GM12891 (cell line): ENCODE results near the gene MMP1. TPM values are rescaled to one million over a fixed set of nuclear protein-coding genes. Genes with fewer than 3 reads are reported as not detected.

Source experiments
- DNase-seq: peaks from one replicate; pipeline ENCODE4 v3.0.0; 2011; ENCODE audit warnings: low spot score; ENCODE audit not compliant: insufficient read length
- FAIRE-seq: peaks from 2 replicates; lab custom pipeline; 2011; peaks lifted over from hg19 to GRCh38; lab: Jason Lieb, UNC
- PAX5 ChIP-seq: IDR thresholded peaks from 2 replicates; pipeline ENCODE4 v1.6.1; 2011; ENCODE audit warnings: low read length, moderate library complexity, mild to moderate bottlenecking; ENCODE audit not compliant: insufficient read depth, severe bottlenecking
- POLR2A ChIP-seq: IDR thresholded peaks from 2 replicates; pipeline ENCODE4 v1.6.1; 2011; ENCODE audit warnings: low read depth, low read length, control low read depth
- POLR2AphosphoS5 ChIP-seq: IDR thresholded peaks from 2 replicates; pipeline ENCODE4 v1.6.1; 2011; ENCODE audit warnings: low read depth, low read length, control low read depth
- POU2F2 ChIP-seq: IDR thresholded peaks from 2 replicates; pipeline ENCODE4 v1.6.1; 2011; ENCODE audit warnings: low read depth, mild to moderate bottlenecking, control low read depth, low read length, moderate library complexity
- SPI1 ChIP-seq: IDR thresholded peaks from 2 replicates; pipeline ENCODE4 v1.6.1; 2011; ENCODE audit warnings: low read depth, low read length, control low read depth
- TAF1 ChIP-seq: IDR thresholded peaks from 2 replicates; pipeline ENCODE4 v1.6.1; 2011; ENCODE audit warnings: low read depth, low read length, control low read depth
- polyA plus RNA-seq: library from polyadenylated mRNA; unstranded; fragments of >200 nt; gene quantifications from one replicate; pipeline ENCODE4 v1.2.1, GENCODE V29; 2012; ENCODE audit warnings: low read depth, missing spikeins, inconsistent platforms; ENCODE audit not compliant: missing spikeins

The MMP1 gene
- polyA plus RNA-seq: not detected

DNA sequence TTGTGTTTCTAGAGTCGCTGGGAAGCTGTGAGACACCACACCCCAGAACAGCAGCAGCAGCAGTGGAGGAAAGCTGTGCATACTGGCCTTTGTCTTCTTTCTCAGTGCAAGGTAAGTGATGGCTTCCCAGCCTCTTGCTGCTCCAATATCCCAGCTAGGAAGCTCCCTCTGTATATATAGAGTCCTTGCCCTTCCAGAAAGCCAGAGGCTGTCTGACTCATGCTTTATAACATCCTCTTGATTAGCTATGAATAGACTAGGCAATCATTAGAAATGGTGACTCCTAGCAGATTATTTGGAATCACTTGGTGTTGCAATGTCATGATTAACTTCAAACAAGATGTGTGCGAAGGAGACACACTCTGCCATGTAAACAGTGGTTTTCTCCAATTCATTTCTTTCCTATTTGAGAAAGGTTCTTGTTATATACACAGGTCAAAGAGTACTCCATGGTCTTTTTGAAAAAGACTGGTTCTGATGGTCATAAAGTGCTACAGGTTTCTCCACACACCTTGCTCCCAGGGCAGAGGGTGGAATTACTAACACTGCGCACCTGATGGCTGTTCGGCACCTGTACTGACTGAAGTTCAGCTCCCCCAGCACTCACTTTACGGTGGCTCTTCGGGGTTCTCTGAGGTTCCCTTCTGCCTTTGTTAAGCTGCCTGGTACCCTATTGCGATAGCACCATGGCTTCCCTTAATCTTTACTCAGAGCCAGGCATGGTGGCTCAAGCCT, at the start of gene MMP1:
Gene MMP1 (minus strand): TSS at position 149 of the 735 bp plus-strand sequence. CDS start 68 bp downstream, at position 81.
- TF ChIP-seq POLR2A (no peak), TAF1 (no peak), POLR2AphosphoS5 (no peak)
- DNase-seq (no peak), FAIRE-seq (no peak)

GRCh38 chr11:102846292-102846691, 48.3 kb upstream of the MMP1 start:
- DNase-seq: no peak
- FAIRE-seq: no peak
- TF ChIP-seq POU2F2 (no peak), PAX5 (no peak), SPI1 (no peak), TAF1 (no peak), POLR2AphosphoS5 (no peak), POLR2A (no peak)

DNA sequence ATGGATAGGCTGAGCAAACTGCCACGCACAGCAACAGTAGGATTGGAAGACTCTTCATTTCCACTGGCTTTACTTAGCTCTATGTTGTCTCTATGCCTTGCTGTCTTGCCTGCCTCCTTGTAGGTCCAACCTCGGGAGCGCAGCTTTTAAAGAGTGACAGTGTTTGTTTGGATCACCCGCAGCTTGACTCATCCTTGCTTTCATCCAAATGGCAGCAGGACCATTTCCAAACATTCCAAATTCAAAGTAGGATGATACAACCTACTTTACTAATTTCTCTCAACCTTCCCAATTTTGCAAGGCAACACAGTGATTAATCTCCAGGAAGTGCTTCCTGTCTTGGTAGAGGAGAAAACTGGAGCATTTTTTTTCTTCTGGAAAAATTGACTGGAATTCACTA, 45.5 kb upstream of the MMP1 start, which contains the start of gene MMP3:
Gene MMP3 (minus strand): TSS at position 121 of the 400 bp plus-strand sequence. CDS start 63 bp downstream, at position 58.
- FAIRE-seq: no peak
- TF ChIP-seq PAX5: no peak
- no peak for TF ChIP-seq TAF1
- no peak for TF ChIP-seq SPI1
- no peak for TF ChIP-seq POLR2A
- TF ChIP-seq POLR2AphosphoS5: no peak
- TF ChIP-seq POU2F2: no peak
- no peak for DNase-seq

GRCh38 chr11:102842930-102843329, 45.0 kb upstream of the MMP1 start:
- FAIRE-seq (no peak), DNase-seq (no peak)
- TF ChIP-seq TAF1 (no peak), POLR2A (no peak), POU2F2 (no peak), SPI1 (no peak), POLR2AphosphoS5 (no peak), PAX5 (no peak)

- TF ChIP-seq PAX5: no peak
- TF ChIP-seq POLR2AphosphoS5: no peak
- TF ChIP-seq POLR2A: no peak
- TF ChIP-seq TAF1: no peak
- no peak for TF ChIP-seq SPI1
- TF ChIP-seq POU2F2: no peak
- DNase-seq: no peak
- no peak for FAIRE-seq
Observed at GRCh38 chr11:102840018-102840417, 42.1 kb upstream of the MMP1 start.

DNA sequence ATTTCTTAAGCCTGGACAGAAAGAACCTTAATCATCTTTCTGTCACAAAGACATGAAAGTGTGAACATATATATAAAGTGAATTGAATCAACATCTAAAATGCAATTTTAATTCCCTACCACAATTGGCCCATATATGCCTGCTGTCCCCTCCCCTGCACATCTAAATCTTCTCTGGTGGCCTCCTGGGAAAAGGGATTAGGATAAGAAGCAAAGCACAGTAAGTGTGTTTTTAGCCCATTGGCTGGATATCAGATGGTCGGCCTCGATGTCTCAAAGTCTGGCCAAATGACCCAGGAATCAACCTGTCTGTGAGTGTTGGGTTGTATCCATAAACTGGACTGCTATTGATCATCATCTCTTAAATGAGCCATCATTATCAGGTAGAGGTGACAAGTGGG, 39.7 kb upstream of the MMP1 start:
- FAIRE-seq (no peak), DNase-seq (no peak)

GRCh38 chr11:102837156-102837555, 39.2 kb upstream of the MMP1 start:
- FAIRE-seq: no peak
- no peak for DNase-seq
- TF ChIP-seq POLR2A: no peak
- no peak for TF ChIP-seq POU2F2
- no peak for TF ChIP-seq POLR2AphosphoS5
- no peak for TF ChIP-seq SPI1
- TF ChIP-seq PAX5: no peak
- no peak for TF ChIP-seq TAF1

More for the DNA sequence above, 39.7 kb upstream of the MMP1 start:
- TF ChIP-seq SPI1 (no peak), PAX5 (no peak), POLR2AphosphoS5 (no peak), POU2F2 (no peak), POLR2A (no peak), TAF1 (no peak)

DNA sequence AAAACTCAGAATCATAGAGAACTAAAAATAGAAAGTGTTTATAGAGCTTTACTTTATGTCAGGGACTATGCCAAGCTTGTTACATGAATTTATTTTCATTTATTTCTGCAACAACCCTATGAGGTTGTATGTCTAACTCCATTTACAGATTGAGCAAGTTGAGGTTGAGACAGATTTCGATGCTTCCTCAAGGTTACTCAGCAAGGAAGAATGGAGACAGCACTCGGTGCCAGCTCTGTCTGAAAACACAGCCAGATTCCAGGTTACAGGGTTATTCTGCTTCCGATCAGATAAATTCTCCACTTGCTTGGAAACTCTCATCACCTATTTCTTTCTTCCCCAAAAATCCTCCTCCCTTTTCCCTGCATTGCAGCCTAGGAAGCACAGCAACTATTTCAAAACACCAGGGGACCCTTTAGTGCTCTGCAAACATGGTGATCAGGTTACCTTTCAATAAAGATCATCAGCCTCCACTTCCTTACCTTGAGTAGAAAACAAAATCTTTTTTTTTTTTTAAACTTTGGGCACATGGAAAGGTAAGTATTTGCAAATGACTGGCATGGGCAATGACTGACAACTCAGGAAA, 38.4 kb upstream of the MMP1 start:
- no peak for TF ChIP-seq POLR2AphosphoS5
- TF ChIP-seq POLR2A: no peak
- no peak for TF ChIP-seq PAX5
- TF ChIP-seq POU2F2: no peak
- TF ChIP-seq TAF1: no peak
- TF ChIP-seq SPI1: no peak
- no peak for DNase-seq
- no peak for FAIRE-seq

- TF ChIP-seq TAF1 (no peak), SPI1 (no peak), PAX5 (no peak), POLR2AphosphoS5 (no peak), POU2F2 (no peak), POLR2A (no peak)
- no peak for FAIRE-seq
- no peak for DNase-seq
Observed at GRCh38 chr11:102833731-102834130, 35.8 kb upstream of the MMP1 start.

GRCh38 chr11:102832612-102833011, 34.7 kb upstream of the MMP1 start:
- no peak for FAIRE-seq

More at GRCh38 chr11:102832612-102833011, 34.7 kb upstream of the MMP1 start:
- no peak for TF ChIP-seq SPI1
- no peak for TF ChIP-seq POU2F2
- TF ChIP-seq PAX5: no peak
- no peak for TF ChIP-seq POLR2A
- no peak for DNase-seq
